IMR-90 (cell line): ENCODE results near the gene AMIGO3. TPM values are rescaled to one million over a fixed set of nuclear protein-coding genes. Genes with fewer than 3 reads are reported as not detected.

Experiments
- ATAC-seq: fragments of 200-7000 bp; cut with Tn5 transposase; 2 replicates; pipeline ENCODE4 v1.9.1; 2020; ENCODE audit warnings: low read depth, mild to moderate bottlenecking, moderate library complexity
- BruUV-seq: library from RNA; stranded (reverse); fragments of 400-500 nt; replicated peaks from 2 replicates; lab custom pipeline; 2021; lab: Mats Ljungman, UMichigan
- CTCF ChIA-PET: fragments of 300-600 bp; formaldehyde crosslinking; extraction: SDS; loops from one replicate; lab custom pipeline; 2021; ENCODE audit warnings: antibody characterized with exemption; lab: Yijun Ruan, JAX
- POLR2A ChIA-PET: fragments of 300-600 bp; sonication (Branson Sonifier 250); formaldehyde crosslinking; loops from one replicate; lab custom pipeline; 2022; ENCODE audit warnings: antibody characterized with exemption; ENCODE audit not compliant: unreplicated experiment; lab: Charles Lee
- DNase-seq: peaks from one replicate; pipeline ENCODE4 v3.0.0; 2013
- H2AFZ ChIP-seq: replicated peaks from 2 replicates; pipeline ENCODE3; 2013; ENCODE audit warnings: low read length, mild to moderate bottlenecking; ENCODE audit not compliant: poor library complexity
- H2AK5ac ChIP-seq: 2 replicates; pipeline ENCODE4 v1.6.1; 2013; ENCODE audit warnings: low read depth, low read length, inconsistent platforms
- H2AK9ac ChIP-seq: replicated peaks from 2 replicates; pipeline ENCODE3; 2013; ENCODE audit warnings: mild to moderate bottlenecking, low read depth, low read length, moderate library complexity; ENCODE audit not compliant: poor library complexity
- H2BK120ac ChIP-seq: 2 replicates; pipeline ENCODE4 v1.6.1; 2013; ENCODE audit warnings: low read depth, low read length, inconsistent platforms
- H2BK15ac ChIP-seq: 3 replicates; pipeline ENCODE4 v1.6.1; 2013; ENCODE audit warnings: low read depth, low read length, inconsistent platforms
- H2BK20ac ChIP-seq: 2 replicates; pipeline ENCODE4 v1.6.1; 2013; ENCODE audit warnings: low read depth, mild to moderate bottlenecking, inconsistent platforms, low read length, moderate library complexity
- H2BK5ac ChIP-seq: 2 replicates; pipeline ENCODE4 v1.6.1; 2013; ENCODE audit warnings: mild to moderate bottlenecking, low read depth, low read length, inconsistent platforms; ENCODE audit not compliant: poor library complexity, severe bottlenecking
- H3K14ac ChIP-seq: replicated peaks from 2 replicates; pipeline ENCODE4 v1.6.1; 2013; ENCODE audit warnings: low read depth, low read length, inconsistent platforms
- H3K18ac ChIP-seq: 2 replicates; pipeline ENCODE4 v1.6.1; 2013; ENCODE audit warnings: low read depth, low read length, control low read depth
- H3K23ac ChIP-seq: 2 replicates; pipeline ENCODE4 v1.6.1; 2013; ENCODE audit warnings: low read depth, low read length, inconsistent platforms
- H3K27ac ChIP-seq: 2 replicates; pipeline ENCODE4 v1.5.1; 2013; ENCODE audit warnings: mild to moderate bottlenecking, control low read depth, low read length; ENCODE audit not compliant: insufficient read depth
- H3K27me3 ChIP-seq: 2 replicates; pipeline ENCODE4 v1.6.1; 2013; ENCODE audit warnings: low read length; ENCODE audit not compliant: control insufficient read depth, insufficient read depth
- H3K36me3 ChIP-seq: 2 replicates; pipeline ENCODE4 v1.6.1; 2013; ENCODE audit warnings: low read length, mixed read lengths; ENCODE audit not compliant: control insufficient read depth, insufficient read depth
- H3K4ac ChIP-seq: 2 replicates; pipeline ENCODE4 v1.6.1; 2013; ENCODE audit warnings: low read depth, low read length, inconsistent platforms
- H3K4me1 ChIP-seq: 2 replicates; pipeline ENCODE4 v1.6.1; 2013; ENCODE audit warnings: low read length, mixed read lengths; ENCODE audit not compliant: control insufficient read depth, insufficient read depth
- H3K4me2 ChIP-seq: 2 replicates; pipeline ENCODE4 v1.6.1; 2013; ENCODE audit warnings: low read depth, mild to moderate bottlenecking, control low read depth, low read length, moderate library complexity
- H3K4me3 ChIP-seq: 2 replicates; pipeline ENCODE4 v1.5.1; 2013; ENCODE audit warnings: low read depth, mild to moderate bottlenecking, control low read depth, low read length, moderate library complexity; ENCODE audit not compliant: insufficient read depth
- H3K56ac ChIP-seq: 2 replicates; pipeline ENCODE4 v1.6.1; 2013; ENCODE audit warnings: low read length, inconsistent platforms; ENCODE audit not compliant: insufficient read depth; ENCODE audit errors: extremely low read depth
- H3K79me1 ChIP-seq, 2 experiments: 2 replicates each; pipeline ENCODE4 v1.6.1; 2013; ENCODE audit warnings: low read length in 2 of 2, inconsistent platforms in 1 of 2, low read depth in 1 of 2
- H3K9ac ChIP-seq: 2 replicates; pipeline ENCODE4 v1.6.1; 2013; ENCODE audit warnings: low read depth, low read length, control low read depth
- H3K9me1 ChIP-seq: 2 replicates; pipeline ENCODE4 v1.6.1; 2013; ENCODE audit warnings: low read length, inconsistent platforms; ENCODE audit not compliant: insufficient read depth
- H3K9me3 ChIP-seq: 2 replicates; pipeline ENCODE4 v1.6.1; 2013; ENCODE audit warnings: low read length; ENCODE audit not compliant: control insufficient read depth, insufficient read depth
- H4K20me1 ChIP-seq: 2 replicates; pipeline ENCODE4 v1.6.1; 2013; ENCODE audit warnings: low read length, inconsistent platforms; ENCODE audit not compliant: insufficient read depth
- H4K5ac ChIP-seq: 2 replicates; pipeline ENCODE4 v1.6.1; 2013; ENCODE audit warnings: mild to moderate bottlenecking, low read depth, low read length, control low read depth
- H4K8ac ChIP-seq, 2 experiments: 2 replicates each; pipeline ENCODE4 v1.6.1; 2013; ENCODE audit warnings: low read depth in 2 of 2, low read length in 2 of 2, control low read depth in 1 of 2, inconsistent platforms in 1 of 2
- H4K91ac ChIP-seq: 2 replicates; pipeline ENCODE4 v1.6.1; 2013; ENCODE audit warnings: low read depth, low read length, inconsistent platforms; ENCODE audit not compliant: insufficient read depth
- BHLHE40 ChIP-seq: fragments of 150-350 bp; IDR thresholded peaks from 2 replicates; pipeline ENCODE4 v1.6.1; 2016; ENCODE audit warnings: mild to moderate bottlenecking, low read depth, low read length
- CEBPB ChIP-seq: IDR thresholded peaks from 2 replicates; pipeline ENCODE4 v1.6.1; 2012; ENCODE audit warnings: low read depth, low read length, improper control_type of control experiment
- CHD1 ChIP-seq: IDR thresholded peaks from 2 replicates; pipeline ENCODE4 v1.6.1; 2012; ENCODE audit warnings: low read depth, low read length, improper control_type of control experiment
- FOS ChIP-seq: fragments of 150-350 bp; IDR thresholded peaks from 2 replicates; pipeline ENCODE4 v1.6.1; 2016; ENCODE audit warnings: low read depth, low read length
- MAFK ChIP-seq: IDR thresholded peaks from 2 replicates; pipeline ENCODE4 v1.6.1; 2012; ENCODE audit warnings: low read depth, low read length, improper control_type of control experiment
- MAZ ChIP-seq: IDR thresholded peaks from 2 replicates; pipeline ENCODE4 v1.6.1; 2012; ENCODE audit warnings: low read depth, mild to moderate bottlenecking, low read length, improper control_type of control experiment, moderate library complexity, borderline replicate concordance
- MXI1 ChIP-seq: IDR thresholded peaks from 2 replicates; pipeline ENCODE4 v1.6.1; 2012; ENCODE audit warnings: low read depth, mild to moderate bottlenecking, low read length, moderate library complexity, borderline replicate concordance
- NFE2L2 ChIP-seq: fragments of 150-350 bp; IDR thresholded peaks from 2 replicates; pipeline ENCODE4 v1.6.1; 2016; ENCODE audit warnings: low read depth, mild to moderate bottlenecking, low read length
- POLR2A ChIP-seq: IDR thresholded peaks from 2 replicates; pipeline ENCODE4 v1.6.1; 2012; ENCODE audit warnings: mild to moderate bottlenecking, low read depth, low read length
- RAD21 ChIP-seq: IDR thresholded peaks from 2 replicates; pipeline ENCODE4 v1.6.1; 2012; ENCODE audit warnings: low read length, improper control_type of control experiment
- RCOR1 ChIP-seq: IDR thresholded peaks from 2 replicates; pipeline ENCODE4 v1.6.1; 2012; ENCODE audit warnings: mild to moderate bottlenecking, low read length, improper control_type of control experiment; ENCODE audit not compliant: insufficient replicate concordance
- RFX5 ChIP-seq: IDR thresholded peaks from 2 replicates; pipeline ENCODE4 v1.8.0; 2012; ENCODE audit warnings: low read depth, mild to moderate bottlenecking, low read length, moderate library complexity
- SMC3 ChIP-seq: fragments of 150-350 bp; IDR thresholded peaks from 2 replicates; pipeline ENCODE4 v1.6.1; 2016; ENCODE audit warnings: low read depth, mild to moderate bottlenecking, antibody characterized with exemption, low read length, moderate library complexity
- WGBS, 2 experiments: methylation state at CpG; one replicate each; pipeline versions ENCODE4 v1.1.5 to v1.1.7; 2013; ENCODE audit warnings: missing lambda C conversion rate in 2 of 2; ENCODE audit not compliant: insufficient read length in 1 of 2; ENCODE audit errors: extremely low coverage in 2 of 2; 5-methylcytosine and 5-hydroxymethylcytosine counted together
- dilution Hi-C: fragments of 300-500 bp; cut with HindIII; formaldehyde crosslinking; loops from one replicate; pipeline ENCODE4 v1.14.3; 2018; ENCODE audit warnings: low sequenced_read_pairs; ENCODE audit not compliant: unreplicated experiment
- in situ Hi-C: fragments of 300-500 bp; cut with MboI; formaldehyde crosslinking; loops from 3 replicates; pipeline ENCODE4 v1.14.3; 2019; ENCODE audit warnings: low sequenced_read_pairs, inconsistent platforms, mixed read lengths
- intact Hi-C: fragments of 100-400 bp; cut with micrococcal nuclease; formaldehyde crosslinking; loops from 2 replicates; pipeline ENCODE4 v1.10.0; 2022
- polyA plus RNA-seq, 3 experiments: library from polyadenylated mRNA; depleted of rRNA; stranded (reverse); fragments of >200 nt; gene quantifications; 2 replicates each; pipeline ENCODE4 v1.2.3, GENCODE V29; 2012; ENCODE audit warnings: low replicate concordance in 1 of 3
- total RNA-seq: library from RNA; depleted of rRNA; stranded (reverse); fragments of >200 nt; gene quantifications from 2 replicates; pipeline ENCODE4 v1.2.3, GENCODE V29; 2012
- TF ChIP-seq, protein P1 (sequence below): conservative IDR thresholded peaks from 2 replicates; pipeline ENCODE4 v1.5.1; 2012; ENCODE audit warnings: mild to moderate bottlenecking, low read depth, low read length, improper control_type of control experiment
- TF ChIP-seq, protein P2 (sequence below): fragments of 150-350 bp; IDR thresholded peaks from 2 replicates; pipeline ENCODE4 v1.6.1; 2016; ENCODE audit warnings: low read depth, mild to moderate bottlenecking, low read length, moderate library complexity, borderline replicate concordance
- TF ChIP-seq, protein P3 (sequence below): fragments of 150-350 bp; IDR thresholded peaks from 2 replicates; pipeline ENCODE4 v1.6.1; 2017; ENCODE audit warnings: mild to moderate bottlenecking, antibody characterized with exemption, low read length, low read depth

The AMIGO3 gene
- total and polyA plus RNA-seq, 2 of the 4 experiments (the other 2 are of a cell fraction) = 1.5 TPM; not detected in 1

DNA sequence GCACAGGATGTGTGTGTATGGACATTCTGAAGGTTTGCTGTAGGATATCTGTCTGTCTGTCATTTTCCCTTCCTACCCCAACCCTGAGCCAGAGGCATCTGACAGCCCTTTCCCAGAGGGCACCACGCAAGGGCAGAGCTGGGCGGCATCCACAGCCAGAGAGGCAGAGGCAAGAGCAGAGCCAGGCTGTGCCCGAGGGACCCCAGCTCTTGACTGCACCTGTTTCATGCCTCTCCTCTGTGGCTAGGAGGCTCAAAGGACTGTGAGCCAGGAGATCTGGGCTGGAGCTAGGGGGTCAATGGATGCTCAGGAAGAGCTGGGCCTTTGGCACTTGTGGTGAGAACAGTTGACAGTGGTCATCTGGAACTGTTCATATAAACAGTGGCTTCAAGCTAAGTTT lies 50.1 kb downstream of the AMIGO3 start:
- intact Hi-C loops = no loop called here
- no peak overlapping the region for H3K23ac ChIP-seq
- TF ChIP-seq, protein P1, sequence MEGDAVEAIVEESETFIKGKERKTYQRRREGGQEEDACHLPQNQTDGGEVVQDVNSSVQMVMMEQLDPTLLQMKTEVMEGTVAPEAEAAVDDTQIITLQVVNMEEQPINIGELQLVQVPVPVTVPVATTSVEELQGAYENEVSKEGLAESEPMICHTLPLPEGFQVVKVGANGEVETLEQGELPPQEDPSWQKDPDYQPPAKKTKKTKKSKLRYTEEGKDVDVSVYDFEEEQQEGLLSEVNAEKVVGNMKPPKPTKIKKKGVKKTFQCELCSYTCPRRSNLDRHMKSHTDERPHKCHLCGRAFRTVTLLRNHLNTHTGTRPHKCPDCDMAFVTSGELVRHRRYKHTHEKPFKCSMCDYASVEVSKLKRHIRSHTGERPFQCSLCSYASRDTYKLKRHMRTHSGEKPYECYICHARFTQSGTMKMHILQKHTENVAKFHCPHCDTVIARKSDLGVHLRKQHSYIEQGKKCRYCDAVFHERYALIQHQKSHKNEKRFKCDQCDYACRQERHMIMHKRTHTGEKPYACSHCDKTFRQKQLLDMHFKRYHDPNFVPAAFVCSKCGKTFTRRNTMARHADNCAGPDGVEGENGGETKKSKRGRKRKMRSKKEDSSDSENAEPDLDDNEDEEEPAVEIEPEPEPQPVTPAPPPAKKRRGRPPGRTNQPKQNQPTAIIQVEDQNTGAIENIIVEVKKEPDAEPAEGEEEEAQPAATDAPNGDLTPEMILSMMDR = no peak
- no peak for TF ChIP-seq RCOR1
- TF ChIP-seq MAFK = no peak
- TF ChIP-seq CHD1 = no peak
- TF ChIP-seq RFX5 = no peak
- TF ChIP-seq, protein P2, sequence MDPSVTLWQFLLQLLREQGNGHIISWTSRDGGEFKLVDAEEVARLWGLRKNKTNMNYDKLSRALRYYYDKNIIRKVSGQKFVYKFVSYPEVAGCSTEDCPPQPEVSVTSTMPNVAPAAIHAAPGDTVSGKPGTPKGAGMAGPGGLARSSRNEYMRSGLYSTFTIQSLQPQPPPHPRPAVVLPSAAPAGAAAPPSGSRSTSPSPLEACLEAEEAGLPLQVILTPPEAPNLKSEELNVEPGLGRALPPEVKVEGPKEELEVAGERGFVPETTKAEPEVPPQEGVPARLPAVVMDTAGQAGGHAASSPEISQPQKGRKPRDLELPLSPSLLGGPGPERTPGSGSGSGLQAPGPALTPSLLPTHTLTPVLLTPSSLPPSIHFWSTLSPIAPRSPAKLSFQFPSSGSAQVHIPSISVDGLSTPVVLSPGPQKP = no peak
- no peak for TF ChIP-seq FOS
- TF ChIP-seq, protein P3, sequence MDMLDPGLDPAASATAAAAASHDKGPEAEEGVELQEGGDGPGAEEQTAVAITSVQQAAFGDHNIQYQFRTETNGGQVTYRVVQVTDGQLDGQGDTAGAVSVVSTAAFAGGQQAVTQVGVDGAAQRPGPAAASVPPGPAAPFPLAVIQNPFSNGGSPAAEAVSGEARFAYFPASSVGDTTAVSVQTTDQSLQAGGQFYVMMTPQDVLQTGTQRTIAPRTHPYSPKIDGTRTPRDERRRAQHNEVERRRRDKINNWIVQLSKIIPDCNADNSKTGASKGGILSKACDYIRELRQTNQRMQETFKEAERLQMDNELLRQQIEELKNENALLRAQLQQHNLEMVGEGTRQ = no peak
- no peak for TF ChIP-seq NFE2L2
- TF ChIP-seq SMC3 = no peak
- no peak for TF ChIP-seq RAD21
- TF ChIP-seq MAZ = no peak
- TF ChIP-seq BHLHE40 = no peak
- no peak for TF ChIP-seq CEBPB
- TF ChIP-seq POLR2A = no peak
- TF ChIP-seq MXI1 = no peak
- DNase-seq (no peak), ATAC-seq (no peak)
- no peak overlapping the region for H2BK120ac ChIP-seq
- H2BK20ac ChIP-seq = no peak overlapping the region
- H2AFZ ChIP-seq = no peak overlapping the region
- H4K8ac ChIP-seq = no peak overlapping the region
- no peak overlapping the region for H4K5ac ChIP-seq
- H3K36me3 ChIP-seq = no peaks in the 10 kb centered on the region
- peaks cover 6% of the 10 kb centered on the region for H3K4me1 ChIP-seq
- peaks cover 5 to 9% of the 10 kb centered on the region in 2 experiments; a peak in 3 of 4 replicates for H3K79me1 ChIP-seq
- no peak overlapping the region for H2AK5ac ChIP-seq
- H3K4ac ChIP-seq = no peak overlapping the region
- H2BK15ac ChIP-seq = no peak overlapping the region
- H3K27me3 ChIP-seq = peaks cover 6% of the 10 kb centered on the region; the same call in 1 of the 2 replicates
- H3K9ac ChIP-seq = no peak overlapping the region
- CTCF ChIA-PET = interaction anchor here (1.4 kb wide), 1 partner anchor 130 kb away, joined by 6 read pairs; no protein-coding TSS in a partner anchor
- no peak overlapping the region for H4K91ac ChIP-seq
- H3K27ac ChIP-seq = no peak overlapping the region
- H4K20me1 ChIP-seq = peaks cover 3% of the 10 kb centered on the region; the same call in 1 of the 2 replicates
- no peak overlapping the region for H3K18ac ChIP-seq
- WGBS, 2 experiments = 87% methylated on average over 3 of the region's 3 CpGs; no CpG with 5 or more reads in 1 of the 2 experiments
- peaks cover 6% of the 10 kb centered on the region; the same call in 1 of the 2 replicates for H3K9me1 ChIP-seq
- H3K14ac ChIP-seq = no peak overlapping the region
- no peak overlapping the region for H3K4me3 ChIP-seq
- dilution Hi-C loops = no loop called here
- no peak overlapping the region for H2BK5ac ChIP-seq
- in situ Hi-C loops = no loop called here
- H3K4me2 ChIP-seq = no peak overlapping the region
- H2AK9ac ChIP-seq = no peak overlapping the region
- no peak overlapping the region for H3K56ac ChIP-seq
- BruUV-seq = no TSS peak
- H3K9me3 ChIP-seq = no peaks in the 10 kb centered on the region
- POLR2A ChIA-PET = no interaction called here
